K562 (cell line): ENCODE results near the gene DNAJB11. TPM values are rescaled to one million over a fixed set of nuclear protein-coding genes. Genes with fewer than 3 reads are reported as not detected.

ENCODE experiments used
- BACH1 ChIP-seq: fragments of 200-800 bp; sonication (Bioruptor generic); IDR thresholded peaks from 2 replicates; pipeline ENCODE4 v1.6.1; 2016; ENCODE audit warnings: missing genetic modification characterization, missing compliant biosample characterization
- ELF2 ChIP-seq: fragments of 250-450 bp; sonication (Bioruptor Pico); IDR thresholded peaks from 2 replicates; pipeline ENCODE4 v1.5.0; 2021; ENCODE audit warnings: mild to moderate bottlenecking
- EP300 ChIP-seq: IDR thresholded peaks from 2 replicates; pipeline ENCODE4 v1.6.1; 2012; ENCODE audit warnings: low read length, improper control_type of control experiment
- FOS ChIP-seq: IDR thresholded peaks from 3 replicates; pipeline ENCODE4 v1.6.1; 2011; ENCODE audit not compliant: insufficient read length; ENCODE audit errors: extremely low read depth
- GATAD2A ChIP-seq: fragments of 450-650 bp; IDR thresholded peaks from 2 replicates; pipeline ENCODE4 v1.6.1; 2017
- JUN ChIP-seq, 2 experiments: sonication (generic) in 1 of 2; formaldehyde crosslinking in 1 of 2; IDR thresholded peaks; 2 replicates each; pipeline versions ENCODE4 v1.6.1 to v1.8.0; 2012 to 2022; ENCODE audit warnings: borderline replicate concordance in 2 of 2, mild to moderate bottlenecking in 2 of 2, improper control_type of control experiment in 1 of 2, low read depth in 1 of 2, low read length in 1 of 2, missing genetic modification reagents in 1 of 2
- MBD2 ChIP-seq: sonication (generic); IDR thresholded peaks from 2 replicates; pipeline ENCODE4 v1.6.1; 2016; ENCODE audit warnings: low read depth, borderline replicate concordance
- NFRKB ChIP-seq: fragments of 450-650 bp; IDR thresholded peaks from 2 replicates; pipeline ENCODE4 v1.6.1; 2016; ENCODE audit warnings: low read depth
- PHF8 ChIP-seq: fragments of 200-600 bp; sonication (generic); IDR thresholded peaks from 2 replicates; pipeline ENCODE4 v1.6.1; 2012; ENCODE audit warnings: mixed run types, mild to moderate bottlenecking, inconsistent platforms, low read length, moderate library complexity, borderline replicate concordance
- PYGO2 ChIP-seq: fragments of 450-650 bp; IDR thresholded peaks from 2 replicates; pipeline ENCODE4 v1.6.1; 2016; ENCODE audit warnings: mild to moderate bottlenecking, missing genetic modification characterization, moderate library complexity, missing compliant biosample characterization
- RUNX1 ChIP-seq: sonication (generic); IDR thresholded peaks from 2 replicates; pipeline ENCODE4 v1.6.1; 2016; ENCODE audit warnings: antibody characterized with exemption, low read depth
- SMARCA4 ChIP-seq: fragments of 450-650 bp; IDR thresholded peaks from 2 replicates; pipeline ENCODE4 v1.6.1; 2016
- polyA plus RNA-seq, 8 experiments: library from polyadenylated mRNA; depleted of rRNA in 4 of 8; stranded (reverse) in 5 of 8; unstranded in 3 of 8; fragments of >200 nt; fragmentation: Nextera tagmentation in 2 of 8; fragmentation: Illumina TruSeq in 1 of 8; extraction: Ambion mirVana in 2 of 8; extraction: Trizol in 1 of 8; gene quantifications; 2 replicates each; pipeline versions ENCODE4 v1.2.1 to v1.2.3, GENCODE V29; 2011 to 2014; ENCODE audit warnings: inconsistent platforms in 1 of 8, missing spikeins in 1 of 8
- total RNA-seq, 7 experiments: library from RNA; depleted of rRNA in 6 of 7; stranded (reverse); fragments of >200 nt in 6 of 7; fragmentation: Illumina TruSeq in 2 of 7; extraction: Trizol in 2 of 7; gene quantifications; 2 replicates each; pipeline versions ENCODE4 v1.2.1 to v1.2.3, GENCODE V29; 2011 to 2021; ENCODE audit warnings: low replicate concordance in 1 of 7
- TF ChIP-seq, protein P1 (sequence below), 2 experiments: fragments of 450-650 bp in 1 of 2; sonication (generic) in 1 of 2; formaldehyde crosslinking in 1 of 2; IDR thresholded peaks in 1 of 2; conservative IDR thresholded peaks in 1 of 2; 2 replicates each; pipeline versions ENCODE4 v1.6.1 to v1.8.1; 2016 to 2023; ENCODE audit warnings: mild to moderate bottlenecking in 2 of 2, moderate library complexity in 2 of 2, inconsistent platforms in 1 of 2, missing genetic modification reagents in 1 of 2
- TF ChIP-seq, protein P2 (sequence below): fragments of 250-450 bp; sonication (Bioruptor Pico); IDR thresholded peaks from 2 replicates; pipeline ENCODE4 v1.8.0; 2022; ENCODE audit warnings: inconsistent platforms
- TF ChIP-seq, protein P3 (sequence below): fragments of 450-650 bp; formaldehyde crosslinking; IDR thresholded peaks from 2 replicates; pipeline ENCODE4 v1.4.0; 2022; ENCODE audit warnings: missing genetic modification characterization
- TF ChIP-seq, protein P4 (sequence below): sonication (generic); formaldehyde crosslinking; IDR thresholded peaks from 2 replicates; pipeline ENCODE4 v1.8.1; 2023; ENCODE audit warnings: mild to moderate bottlenecking, missing genetic modification reagents
- TF ChIP-seq, protein P5 (sequence below), 2 experiments: IDR thresholded peaks; 2 replicates each; pipeline ENCODE4 v1.6.1; 2011; ENCODE audit warnings: borderline replicate concordance in 1 of 2, control low read depth in 1 of 2, low read depth in 1 of 2, low read length in 1 of 2, mild to moderate bottlenecking in 1 of 2, mixed read lengths in 1 of 2, moderate library complexity in 1 of 2; ENCODE audit not compliant: insufficient read depth in 1 of 2, insufficient read length in 1 of 2, poor library complexity in 1 of 2, severe bottlenecking in 1 of 2; ENCODE audit errors: extremely low read depth in 1 of 2

The DNAJB11 gene
- total and polyA plus RNA-seq, 9 of the 15 experiments (the other 6 are each of a cell fraction or from before 2014, with no cell fraction given) = 14.8 to 74.7 (median 63.8) TPM

DNA sequence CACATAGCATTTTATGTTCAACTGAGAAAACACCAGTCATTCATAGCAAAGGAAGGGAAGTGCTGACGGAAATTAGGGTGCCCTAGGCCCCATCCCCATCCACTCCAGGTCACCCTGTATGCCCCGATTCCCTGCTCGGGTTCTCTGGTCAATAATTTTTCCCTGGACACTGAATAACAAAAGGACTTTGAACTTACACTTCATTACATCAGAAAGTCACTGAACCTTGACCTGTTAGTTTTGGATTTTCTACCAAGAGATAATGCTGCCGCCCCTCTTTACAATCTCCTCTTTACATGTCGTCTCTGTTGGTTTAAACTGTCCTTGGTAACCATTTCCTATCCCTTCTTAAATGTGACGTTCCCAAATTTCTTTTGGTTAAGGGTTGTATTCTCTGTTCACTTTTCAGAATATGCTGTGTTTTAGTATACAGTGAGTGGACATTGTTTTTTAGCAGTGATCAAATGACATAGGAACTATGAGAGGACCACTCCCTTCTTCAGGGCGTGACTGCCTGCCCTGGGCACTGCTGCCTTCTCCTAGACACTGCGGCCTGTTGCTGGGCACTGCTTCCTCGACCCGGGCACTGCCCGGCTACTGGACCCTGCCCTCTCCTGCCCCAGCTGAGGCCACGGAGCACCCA lies 28.7 kb downstream of the DNAJB11 start (continued):
- TF ChIP-seq JUN (IDR thresholded peaks at IDR 0.05; ENCODE audit: borderline replicate concordance, low read depth, low read length) (no peak), JUN (CRISPR knock-in tag; IDR thresholded peaks at IDR 0.05; ENCODE audit: borderline replicate concordance) (no peak), BACH1 (peak; percentile 77), GATAD2A (no peak), ELF2 (CRISPR knock-in tag) (0 out of 2 replicates have a peak, but pooled peaks have one; percentile 34), FOS (no peak), SMARCA4 (peak; percentile 29; the same call in 1 of the 2 replicates), NFRKB (0 out of 2 replicates have a peak, but pooled peaks have one; percentile 23), RUNX1 (no peak), PYGO2 (tag) (0 out of 2 replicates have a peak, but pooled peaks have one; percentile 12), EP300 (peak; percentile 23; the same call in 1 of the 2 replicates), MBD2 (no peak), PHF8 (no peak)
- TF ChIP-seq, protein P1, sequence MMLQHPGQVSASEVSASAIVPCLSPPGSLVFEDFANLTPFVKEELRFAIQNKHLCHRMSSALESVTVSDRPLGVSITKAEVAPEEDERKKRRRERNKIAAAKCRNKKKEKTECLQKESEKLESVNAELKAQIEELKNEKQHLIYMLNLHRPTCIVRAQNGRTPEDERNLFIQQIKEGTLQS (IDR thresholded peaks at IDR 0.05) = peak; percentile 48; the same call in 1 of the 2 replicates
- TF ChIP-seq, protein P1 (CRISPR knock-in tag; conservative IDR thresholded peaks at IDR 0.05) = no peak
- TF ChIP-seq, protein P2, sequence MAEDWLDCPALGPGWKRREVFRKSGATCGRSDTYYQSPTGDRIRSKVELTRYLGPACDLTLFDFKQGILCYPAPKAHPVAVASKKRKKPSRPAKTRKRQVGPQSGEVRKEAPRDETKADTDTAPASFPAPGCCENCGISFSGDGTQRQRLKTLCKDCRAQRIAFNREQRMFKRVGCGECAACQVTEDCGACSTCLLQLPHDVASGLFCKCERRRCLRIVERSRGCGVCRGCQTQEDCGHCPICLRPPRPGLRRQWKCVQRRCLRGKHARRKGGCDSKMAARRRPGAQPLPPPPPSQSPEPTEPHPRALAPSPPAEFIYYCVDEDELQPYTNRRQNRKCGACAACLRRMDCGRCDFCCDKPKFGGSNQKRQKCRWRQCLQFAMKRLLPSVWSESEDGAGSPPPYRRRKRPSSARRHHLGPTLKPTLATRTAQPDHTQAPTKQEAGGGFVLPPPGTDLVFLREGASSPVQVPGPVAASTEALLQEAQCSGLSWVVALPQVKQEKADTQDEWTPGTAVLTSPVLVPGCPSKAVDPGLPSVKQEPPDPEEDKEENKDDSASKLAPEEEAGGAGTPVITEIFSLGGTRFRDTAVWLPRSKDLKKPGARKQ (CRISPR knock-in tag) = no peak
- TF ChIP-seq, protein P3, sequence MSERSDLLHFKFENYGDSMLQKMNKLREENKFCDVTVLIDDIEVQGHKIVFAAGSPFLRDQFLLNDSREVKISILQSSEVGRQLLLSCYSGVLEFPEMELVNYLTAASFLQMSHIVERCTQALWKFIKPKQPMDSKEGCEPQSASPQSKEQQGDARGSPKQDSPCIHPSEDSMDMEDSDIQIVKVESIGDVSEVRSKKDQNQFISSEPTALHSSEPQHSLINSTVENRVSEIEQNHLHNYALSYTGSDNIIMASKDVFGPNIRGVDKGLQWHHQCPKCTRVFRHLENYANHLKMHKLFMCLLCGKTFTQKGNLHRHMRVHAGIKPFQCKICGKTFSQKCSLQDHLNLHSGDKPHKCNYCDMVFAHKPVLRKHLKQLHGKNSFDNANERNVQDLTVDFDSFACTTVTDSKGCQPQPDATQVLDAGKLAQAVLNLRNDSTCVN (CRISPR knock-in tag) = no peak
- TF ChIP-seq, protein P4, sequence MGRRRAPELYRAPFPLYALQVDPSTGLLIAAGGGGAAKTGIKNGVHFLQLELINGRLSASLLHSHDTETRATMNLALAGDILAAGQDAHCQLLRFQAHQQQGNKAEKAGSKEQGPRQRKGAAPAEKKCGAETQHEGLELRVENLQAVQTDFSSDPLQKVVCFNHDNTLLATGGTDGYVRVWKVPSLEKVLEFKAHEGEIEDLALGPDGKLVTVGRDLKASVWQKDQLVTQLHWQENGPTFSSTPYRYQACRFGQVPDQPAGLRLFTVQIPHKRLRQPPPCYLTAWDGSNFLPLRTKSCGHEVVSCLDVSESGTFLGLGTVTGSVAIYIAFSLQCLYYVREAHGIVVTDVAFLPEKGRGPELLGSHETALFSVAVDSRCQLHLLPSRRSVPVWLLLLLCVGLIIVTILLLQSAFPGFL (CRISPR knock-in tag) = no peak
- TF ChIP-seq, protein P5, sequence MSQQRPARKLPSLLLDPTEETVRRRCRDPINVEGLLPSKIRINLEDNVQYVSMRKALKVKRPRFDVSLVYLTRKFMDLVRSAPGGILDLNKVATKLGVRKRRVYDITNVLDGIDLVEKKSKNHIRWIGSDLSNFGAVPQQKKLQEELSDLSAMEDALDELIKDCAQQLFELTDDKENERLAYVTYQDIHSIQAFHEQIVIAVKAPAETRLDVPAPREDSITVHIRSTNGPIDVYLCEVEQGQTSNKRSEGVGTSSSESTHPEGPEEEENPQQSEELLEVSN (IDR thresholded peaks at IDR 0.05; ENCODE audit: borderline replicate concordance in 1 of 2, extremely low read depth in 1 of 2, insufficient read depth in 1 of 2, insufficient read length in 1 of 2, low read depth in 1 of 2, low read length in 1 of 2, poor library complexity in 1 of 2, severe bottlenecking in 1 of 2) = no peak
